Fibroblast of lung (primary cell): ENCODE data around the gene RTCB. TPM values are rescaled to one million over a fixed set of nuclear protein-coding genes. Genes with fewer than 3 reads are reported as not detected.

ENCODE experiments used
- DNase-seq, 2 donors: peaks; one replicate each; pipeline versions ENCODE4 v3.0.0 to v3.0.0-alpha.2; 2010; ENCODE audit warnings: low read depth in 2 of 2
- H2AFZ ChIP-seq: 2 replicates; pipeline ENCODE4 v1.5.1; 2012; ENCODE audit warnings: low read length, control low read depth, inconsistent platforms
- H3K27ac ChIP-seq: 2 replicates; pipeline ENCODE4 v1.5.1; 2011; ENCODE audit warnings: low read length, control low read depth; ENCODE audit not compliant: insufficient read depth
- H3K27me3 ChIP-seq: 2 replicates; pipeline ENCODE4 v1.5.1; 2011; ENCODE audit warnings: mild to moderate bottlenecking, low read length; ENCODE audit not compliant: control insufficient read depth, insufficient read depth
- H3K36me3 ChIP-seq: 2 replicates; pipeline ENCODE4 v1.5.1; 2011; ENCODE audit warnings: low read length; ENCODE audit not compliant: control insufficient read depth, insufficient read depth
- H3K4me1 ChIP-seq: 2 replicates; pipeline ENCODE4 v1.5.1; 2011; ENCODE audit warnings: low read length; ENCODE audit not compliant: control insufficient read depth, insufficient read depth; ENCODE audit errors: extremely low read depth
- H3K4me2 ChIP-seq: 2 replicates; pipeline ENCODE4 v1.5.1; 2011; ENCODE audit warnings: low read length, control low read depth; ENCODE audit not compliant: insufficient read depth; ENCODE audit errors: extremely low read depth
- H3K4me3 ChIP-seq, 4 experiments: fragments of 200-600 bp in 1 of 4; sonication (generic) in 1 of 4; replicated peaks in 1 of 4; 2 replicates each; pipeline ENCODE4 v1.5.1; 2011 to 2016; ENCODE audit warnings: low read length in 4 of 4, low read depth in 3 of 4, mild to moderate bottlenecking in 3 of 4, control low read depth in 2 of 4, inconsistent platforms in 1 of 4, mixed read lengths in 1 of 4; ENCODE audit not compliant: insufficient read depth in 1 of 4; ENCODE audit errors: control extremely low read depth in 1 of 4
- H3K79me2 ChIP-seq: 2 replicates; pipeline ENCODE4 v1.5.1; 2012; ENCODE audit warnings: mild to moderate bottlenecking, low read length, inconsistent platforms; ENCODE audit not compliant: control insufficient read depth, insufficient read depth
- H3K9ac ChIP-seq: 2 replicates; pipeline ENCODE4 v1.5.1; 2011; ENCODE audit warnings: mild to moderate bottlenecking, low read length, control low read depth; ENCODE audit not compliant: insufficient read depth
- H3K9me3 ChIP-seq: 2 replicates; pipeline ENCODE4 v1.5.1; 2012; ENCODE audit warnings: low read depth, low read length; ENCODE audit not compliant: control insufficient read depth, insufficient read depth
- H4K20me1 ChIP-seq: 2 replicates; pipeline ENCODE4 v1.5.1; 2011; ENCODE audit warnings: low read length; ENCODE audit not compliant: control insufficient read depth, insufficient read depth; ENCODE audit errors: extremely low read depth
- CTCF ChIP-seq, 2 donors: IDR thresholded peaks in 1 of 2; conservative IDR thresholded peaks in 1 of 2; 1 replicate in 1 of 2; 2 replicates in 1 of 2; pipeline ENCODE4 v1.5.1; 2011 to 2012; ENCODE audit warnings: low read length in 2 of 2, control low read depth in 1 of 2, inconsistent platforms in 1 of 2, low read depth in 1 of 2, mild to moderate bottlenecking in 1 of 2
- EZH2 ChIP-seq: IDR thresholded peaks from 2 replicates; pipeline ENCODE4 v1.5.1; 2012; ENCODE audit warnings: low read length, control low read depth, mild to moderate bottlenecking; ENCODE audit errors: missing control alignments
- polyA plus RNA-seq, 2 donors: library from polyadenylated mRNA; depleted of rRNA in 1 of 2; stranded (reverse) in 1 of 2; unstranded in 1 of 2; fragments of >200 nt; gene quantifications; 2 replicates each; pipeline ENCODE4 v1.2.1, GENCODE V29; 2011 to 2012; ENCODE audit warnings: missing spikeins in 1 of 2
- total RNA-seq: library from RNA; depleted of rRNA; stranded (reverse); fragments of >200 nt; gene quantifications from 2 replicates; pipeline ENCODE4 v1.2.1, GENCODE V29; 2014

The RTCB gene
- total and polyA plus RNA-seq, 2 donors (not counting 1 experiment from before 2014, with no cell fraction given), result 88.7 to 111 TPM

- Histone ChIP-seq H3K4me3 (no peak overlapping the region), H3K4me1 (no peaks in the 10 kb centered on the region), H3K79me2 (no peaks in the 10 kb centered on the region), H3K9ac (no peak overlapping the region), H3K27ac (no peak overlapping the region), H3K9me3 (no peaks in the 10 kb centered on the region), H3K4me2 (no peak overlapping the region), H3K36me3 (peaks cover 6% of the 10 kb centered on the region), H2AFZ (no peak overlapping the region), H3K27me3 (no peaks in the 10 kb centered on the region), H4K20me1 (no peaks in the 10 kb centered on the region)
- no peak for TF ChIP-seq EZH2
- TF ChIP-seq CTCF (conservative IDR thresholded peaks at IDR 0.05 in 1 of 2, IDR thresholded peaks at IDR 0.05 in 1 of 2; ENCODE audit: low read depth in 1 of 2, low read length in 2 of 2), result peak; percentile 35 to 47
- DNase-seq, result peak in 1 of 2 donors; percentile 16
Measured at GRCh38 chr22:32389685-32390084, 22.4 kb downstream of the RTCB start.

GRCh38 chr22:32385681-32386080 is 26.4 kb downstream of the RTCB start:
- no peak for DNase-seq
- no peak for TF ChIP-seq CTCF (conservative IDR thresholded peaks at IDR 0.05 in 1 of 2, IDR thresholded peaks at IDR 0.05 in 1 of 2; ENCODE audit: low read depth in 1 of 2, low read length in 2 of 2)
- TF ChIP-seq EZH2, result no peak
- Histone ChIP-seq H4K20me1 (no peaks in the 10 kb centered on the region), H3K4me3 (no peak overlapping the region), H3K9me3 (no peaks in the 10 kb centered on the region), H3K4me1 (no peaks in the 10 kb centered on the region), H3K4me2 (no peak overlapping the region), H3K9ac (no peak overlapping the region), H3K36me3 (peaks cover 1% of the 10 kb centered on the region), H3K27me3 (no peaks in the 10 kb centered on the region), H2AFZ (no peak overlapping the region), H3K79me2 (no peaks in the 10 kb centered on the region), H3K27ac (no peak overlapping the region)

- no peaks in the 10 kb centered on the region for H3K4me1 ChIP-seq
- H3K4me3 ChIP-seq, result no peak overlapping the region
- H3K9me3 ChIP-seq, result no peaks in the 10 kb centered on the region
- H3K9ac ChIP-seq, result no peak overlapping the region
- no peak for TF ChIP-seq EZH2
- no peak for TF ChIP-seq CTCF (conservative IDR thresholded peaks at IDR 0.05 in 1 of 2, IDR thresholded peaks at IDR 0.05 in 1 of 2; ENCODE audit: low read depth in 1 of 2, low read length in 2 of 2)
- no peak overlapping the region for H2AFZ ChIP-seq
- H3K79me2 ChIP-seq, result no peaks in the 10 kb centered on the region
- no peaks in the 10 kb centered on the region for H3K27me3 ChIP-seq
- peak in 1 of 2 donors; percentile 13 for DNase-seq
- no peaks in the 10 kb centered on the region for H4K20me1 ChIP-seq
- no peaks in the 10 kb centered on the region for H3K36me3 ChIP-seq
- no peak overlapping the region for H3K27ac ChIP-seq
- no peak overlapping the region for H3K4me2 ChIP-seq
Measured at GRCh38 chr22:32380991-32381390, 31.1 kb downstream of the RTCB start.
